GM12875 (cell line): ENCODE data around the gene PDLIM5.
"Not testable (repeated sequence)": the region's sequence is repeated elsewhere in the genome, so short reads cannot be mapped to it uniquely, and the experiment has no call there.

Source experiments
- H3K4me3 ChIP-seq: one replicate; pipeline ENCODE4 v1.5.1; 2011; ENCODE audit warnings: low read depth, low read length, control low read depth
- CTCF ChIP-seq: IDR thresholded peaks from 2 replicates; pipeline ENCODE4 v1.5.1; 2011; ENCODE audit warnings: low read depth, mild to moderate bottlenecking, control low read depth, inconsistent platforms, low read length, moderate library complexity, borderline replicate concordance; ENCODE audit not compliant: insufficient read depth

The PDLIM5 gene

GRCh38 chr4:94545296-94545695 lies 93.6 kb downstream of the PDLIM5 start:
- TF ChIP-seq CTCF = no peak
- no peak overlapping the region for H3K4me3 ChIP-seq

GRCh38 chr4:94546949-94547348 lies 95.2 kb downstream of the PDLIM5 start:
- TF ChIP-seq CTCF = no peak
- no peak overlapping the region for H3K4me3 ChIP-seq

- no peak for TF ChIP-seq CTCF
Observed at GRCh38 chr4:94548571-94548970, 96.8 kb downstream of the PDLIM5 start.

GRCh38 chr4:94550352-94550751 lies 98.6 kb downstream of the PDLIM5 start:
- TF ChIP-seq CTCF = no peak
- no peak overlapping the region for H3K4me3 ChIP-seq

More at GRCh38 chr4:94548571-94548970, 96.8 kb downstream of the PDLIM5 start:
- no peak overlapping the region for H3K4me3 ChIP-seq

GRCh38 chr4:94550851-94551250 lies 99.1 kb downstream of the PDLIM5 start:
- no peak for TF ChIP-seq CTCF
- no peak overlapping the region for H3K4me3 ChIP-seq

- no peak for TF ChIP-seq CTCF
Observed at GRCh38 chr4:94551643-94552564, 100.2 kb downstream of the PDLIM5 start.

GRCh38 chr4:94556047-94556446 lies 104.3 kb downstream of the PDLIM5 start:
- H3K4me3 ChIP-seq = not testable (repeated sequence)

More at GRCh38 chr4:94551643-94552564, 100.2 kb downstream of the PDLIM5 start:
- H3K4me3 ChIP-seq = no peak overlapping the region

- not testable (repeated sequence) for H3K4me3 ChIP-seq
Observed at GRCh38 chr4:94557632-94558031, 105.9 kb downstream of the PDLIM5 start.
